GM21528 (cell line): ENCODE data around the gene UBXN11.

ENCODE experiments used
- ATAC-seq: cut with Tn5 transposase; IDR thresholded peaks from one replicate; pipeline ENCODE4 v1.9.1; 2021; ENCODE audit warnings: mild to moderate bottlenecking, moderate library complexity; ENCODE audit not compliant: unreplicated experiment, low FRiP score

Gene UBXN11

GRCh38 chr1:26276432-26276838, 30.0 kb downstream of the UBXN11 start:
- ATAC-seq: no peak

- ATAC-seq: no peak
Observed at GRCh38 chr1:26275580-26276431, 30.6 kb downstream of the UBXN11 start.

- no peak for ATAC-seq
Observed at GRCh38 chr1:26274801-26275425, 31.5 kb downstream of the UBXN11 start.

- no peak for ATAC-seq
Observed at GRCh38 chr1:26269198-26269550, 37.3 kb downstream of the UBXN11 start.

- no peak for ATAC-seq
Observed at GRCh38 chr1:26268290-26269197, 37.9 kb downstream of the UBXN11 start.

GRCh38 chr1:26265405-26265804, 41.0 kb downstream of the UBXN11 start:
- no peak for ATAC-seq

- ATAC-seq: no peak
Observed at GRCh38 chr1:26263212-26263611, 43.2 kb downstream of the UBXN11 start.

- no peak for ATAC-seq
Observed at GRCh38 chr1:26259578-26259977, 46.9 kb downstream of the UBXN11 start.

GRCh38 chr1:26259005-26259404, 47.4 kb downstream of the UBXN11 start:
- ATAC-seq: no peak

- no peak for ATAC-seq
Observed at GRCh38 chr1:26257222-26257621, 49.2 kb downstream of the UBXN11 start.

- no peak for ATAC-seq
Observed at GRCh38 chr1:26254404-26254803, 52.0 kb downstream of the UBXN11 start.

GRCh38 chr1:26252718-26253117, 53.7 kb downstream of the UBXN11 start:
- no peak for ATAC-seq

- ATAC-seq: no peak
Observed at GRCh38 chr1:26239936-26240335, 66.5 kb downstream of the UBXN11 start.

- no peak for ATAC-seq
Observed at GRCh38 chr1:26237230-26237966, 69.0 kb downstream of the UBXN11 start.

- ATAC-seq: peak; percentile 7
Observed at GRCh38 chr1:26234644-26235370, 71.6 kb downstream of the UBXN11 start.

- ATAC-seq: peak; percentile 88
Observed at GRCh38 chr1:26233903-26234643, 72.4 kb downstream of the UBXN11 start, which contains the start of gene CEP85. Gene CEP85, plus strand, starts transcription at chr1:26234200. Its CDS starts 5,584 bp downstream, at chr1:26239784.
